A549 treated with GW870086 at 1 μM for 4 hours (cell line): Measurements from ENCODE around the gene PLCE1. TPM values are rescaled to one million over a fixed set of nuclear protein-coding genes. Genes with fewer than 3 reads are reported as not detected.

ENCODE experiments used
- total RNA-seq: library from RNA; stranded (reverse); fragments of 200-300 nt; extraction: Qiagen RNA extraction; gene quantifications from 5 replicates; pipeline ENCODE4 v1.2.3, GENCODE V29; 2022; ENCODE audit warnings: low read depth

PLCE1 gene
- total RNA-seq: 4.8 to 6.8 TPM (median 6.4 TPM) in 5 replicates

GRCh38 chr10:93993782-93994437 lies at the start of gene PLCE1:
PLCE1 (plus strand) TSS chr10:93993931; CDS start chr10:94031047, 37,116 bp downstream.

Other genes with a start within 250 kb of the PLCE1 start
- not detected in 5 replicates for gene LGI1, start 236.0 kb upstream of the PLCE1 start, total RNA-seq
- gene SLC35G1, start 100.0 kb upstream of the PLCE1 start, total RNA-seq: 7.1 to 9.7 TPM (median 8.9 TPM) in 5 replicates